Anterior cingulate cortex (tissue), 58 donors: ENCODE results near the gene RTRAF.

Experiments
- DNase-seq, 58 donors: peaks; one replicate each; lab custom pipeline; 2025; lab: John Stamatoyannopoulos, UW

The RTRAF gene

DNA sequence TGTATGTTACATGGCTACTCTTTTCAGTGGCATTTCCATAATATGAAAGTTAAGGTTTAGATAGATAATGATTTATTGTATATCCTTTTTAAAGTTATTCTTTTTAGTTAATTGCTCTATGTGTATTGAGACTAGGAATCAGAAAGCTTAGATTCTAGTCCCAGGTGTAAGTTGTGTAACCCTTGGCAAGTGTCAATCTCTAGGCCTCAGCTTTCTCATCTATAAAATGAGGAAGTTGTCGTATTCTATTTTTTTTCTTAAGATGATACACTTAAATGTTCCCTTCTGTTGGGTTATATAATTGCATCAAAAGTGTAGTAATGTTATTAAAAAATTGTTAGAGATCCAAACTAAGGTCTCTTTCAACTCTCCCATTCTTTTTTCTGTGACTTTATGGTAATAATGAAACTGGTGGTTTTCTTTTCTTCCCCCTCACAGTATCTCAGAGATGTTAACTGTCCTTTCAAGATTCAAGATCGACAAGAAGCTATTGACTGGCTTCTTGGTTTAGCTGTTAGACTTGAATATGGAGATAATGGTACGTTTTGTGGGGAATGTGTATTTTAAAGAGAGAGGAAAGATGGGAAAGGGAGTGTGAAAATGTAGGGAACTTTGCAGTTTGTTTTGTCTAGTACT is 4.1 kb downstream of the RTRAF start:
- DNase-seq: no peak

DNA sequence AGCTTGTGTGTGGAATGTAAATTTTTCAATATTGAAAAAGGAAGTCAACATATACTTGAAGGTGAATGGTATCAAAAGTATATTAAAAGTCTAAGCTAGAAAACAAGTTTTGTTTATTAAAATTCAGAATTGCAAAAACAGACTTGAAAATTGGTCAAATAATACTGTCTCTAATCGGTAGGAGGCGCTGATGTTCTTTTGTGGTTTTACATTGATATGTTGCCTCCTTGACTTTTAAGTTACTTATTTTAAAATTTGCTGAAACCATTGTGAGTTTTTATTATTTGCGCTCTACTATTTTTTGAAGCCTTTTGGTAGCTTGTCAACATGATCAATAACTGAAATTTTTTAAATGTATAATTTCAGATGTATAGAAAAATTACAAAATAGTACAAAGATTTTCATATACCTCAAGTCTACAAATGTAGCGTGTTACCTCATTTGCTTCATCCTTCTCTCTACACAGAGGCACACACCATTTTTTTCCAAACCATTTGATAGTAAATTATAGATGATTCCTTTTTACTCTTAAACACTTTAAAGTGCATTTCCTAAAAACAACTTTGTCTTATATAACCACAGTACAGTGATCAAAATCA is 6.9 kb downstream of the RTRAF start:
- DNase-seq: no peak

DNA sequence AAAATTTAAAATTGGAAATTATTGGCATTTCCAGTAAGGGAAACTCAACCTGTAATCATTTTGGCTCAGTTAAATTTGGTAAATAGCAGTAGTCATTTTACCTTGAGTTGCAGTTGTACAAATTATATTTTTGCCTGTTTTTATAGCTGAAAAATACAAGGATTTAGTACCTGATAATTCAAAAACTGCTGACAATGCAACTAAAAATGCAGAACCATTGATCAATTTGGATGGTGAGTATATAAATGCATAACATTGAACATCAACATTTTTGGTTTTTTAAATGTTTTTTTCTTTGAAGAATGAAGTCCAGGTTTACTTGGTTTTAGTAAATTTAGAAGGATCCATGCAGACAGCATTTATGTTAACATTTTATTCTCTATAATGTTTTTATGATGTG is 9.0 kb downstream of the RTRAF start:
- no peak for DNase-seq

DNA sequence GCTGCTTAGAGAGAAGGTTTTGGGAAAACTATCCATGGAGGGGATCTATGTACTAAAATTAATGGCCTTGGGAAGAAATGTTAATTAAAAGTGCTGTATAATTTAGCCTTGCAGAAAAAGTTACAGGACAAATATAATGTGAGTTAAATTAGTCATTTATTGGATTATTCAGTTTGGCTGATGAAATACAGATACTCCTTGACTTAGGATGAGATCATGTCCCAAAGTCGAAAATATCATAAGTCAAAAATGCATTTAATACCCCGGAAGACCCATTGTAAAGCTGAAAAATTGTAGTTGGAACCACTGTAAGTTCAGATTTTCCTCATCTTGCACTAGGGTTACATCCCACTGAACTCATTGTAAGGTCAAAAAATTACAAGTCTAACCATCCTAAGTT is 9.7 kb downstream of the RTRAF start:
- no peak for DNase-seq

DNA sequence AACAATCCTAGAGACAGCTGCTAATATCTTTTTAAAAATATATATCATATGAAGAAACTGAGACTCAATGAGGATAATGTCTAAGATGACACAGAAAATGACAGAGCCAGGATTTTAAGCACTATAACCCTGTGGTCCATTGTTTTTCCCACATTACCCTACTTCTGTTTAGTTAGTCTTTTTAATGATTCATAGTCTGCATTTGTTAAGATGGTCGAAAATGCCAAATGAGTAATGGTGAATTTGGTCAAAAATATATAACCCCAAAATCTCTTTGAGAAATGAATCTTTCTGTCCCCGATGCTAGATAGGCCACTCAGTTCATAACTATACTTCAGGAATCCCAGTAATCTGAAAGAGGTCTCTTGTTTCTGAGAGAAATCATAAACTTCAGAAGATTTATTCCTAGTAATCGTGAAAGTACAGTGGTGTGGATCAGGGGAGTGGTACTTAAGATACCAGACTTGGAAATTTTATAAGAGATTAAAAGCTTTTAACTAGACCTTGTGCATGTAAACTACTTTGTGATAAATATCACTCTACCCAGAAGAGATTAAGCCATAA is 10.8 kb downstream of the RTRAF start:
- DNase-seq: no peak

DNA sequence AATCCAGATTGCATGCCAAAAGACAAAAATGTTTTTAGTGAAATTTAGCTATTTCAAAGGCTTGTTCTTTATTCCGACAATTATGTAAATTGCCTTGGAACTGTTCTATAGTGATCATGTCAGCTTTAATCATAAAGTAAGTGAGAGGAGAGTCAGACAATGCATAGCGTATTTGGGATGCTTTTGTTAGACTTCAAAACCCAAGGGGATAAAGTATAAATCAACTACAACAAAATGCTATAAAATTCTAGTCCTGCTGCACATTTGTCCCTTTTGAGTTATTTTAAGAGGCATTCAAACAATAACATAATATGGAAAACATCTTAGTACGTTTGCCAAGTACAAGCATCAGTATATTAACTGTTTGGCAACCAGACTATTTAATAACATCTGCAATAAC is 11.3 kb downstream of the RTRAF start:
- no peak for DNase-seq

DNA sequence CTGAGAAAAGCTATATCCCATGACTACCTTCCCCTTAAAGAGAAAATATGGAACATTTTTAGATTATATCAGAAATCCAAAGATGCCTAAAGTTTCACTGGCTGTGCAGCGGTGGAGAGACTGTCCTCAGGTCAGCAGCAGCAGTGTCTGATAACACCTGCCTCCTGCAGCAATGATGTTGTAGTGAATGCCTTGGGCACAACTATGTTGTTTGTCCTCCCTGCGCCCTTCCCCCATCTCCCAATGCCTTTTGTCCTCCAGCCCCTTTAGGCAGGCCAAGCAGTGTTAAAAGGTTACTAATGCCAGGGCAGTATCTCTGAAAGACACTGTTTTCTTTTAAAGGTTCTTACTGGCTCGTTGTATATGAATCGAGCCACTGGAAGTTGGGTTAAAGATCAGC is 13.2 kb downstream of the RTRAF start:
- DNase-seq: no peak

DNA sequence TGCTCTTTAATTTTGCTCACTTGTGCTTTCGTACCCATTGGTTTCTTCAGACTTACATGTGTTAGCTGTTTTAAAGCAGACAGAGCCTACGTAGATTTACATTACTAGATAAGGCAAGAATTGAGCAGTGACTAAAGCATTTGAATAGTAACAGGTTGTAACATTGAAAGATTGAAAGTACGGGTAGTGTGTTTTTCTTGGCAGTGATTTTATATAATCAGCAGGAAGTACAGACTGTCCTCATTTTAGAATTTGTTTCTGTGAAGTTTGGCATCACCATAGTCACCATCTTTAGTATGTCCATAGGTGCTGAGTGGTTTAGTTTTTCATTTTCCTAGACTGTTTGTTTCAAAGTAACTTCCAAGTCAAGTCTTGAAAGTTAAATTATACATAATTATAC is 14.0 kb downstream of the RTRAF start:
- no peak for DNase-seq

DNA sequence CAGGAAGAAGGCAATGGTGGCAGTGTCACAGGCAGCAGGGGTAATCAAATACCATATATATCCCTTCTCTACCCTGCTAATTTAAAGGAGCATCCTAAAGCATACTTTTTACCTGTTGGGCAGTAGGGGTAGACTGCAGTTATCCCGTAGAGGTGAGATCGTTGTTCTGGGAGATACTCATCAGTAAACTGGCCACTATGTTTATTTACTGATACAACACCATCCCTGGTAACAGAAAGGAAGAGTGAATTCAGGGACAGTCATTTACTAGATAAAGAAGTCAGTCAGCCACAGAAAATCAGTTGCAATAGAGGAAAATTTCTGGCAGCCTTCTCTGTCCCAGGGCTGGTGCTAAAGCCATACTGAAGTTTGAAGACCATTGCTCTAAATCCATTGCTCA is 16.3 kb downstream of the RTRAF start:
- no peak for DNase-seq

DNA sequence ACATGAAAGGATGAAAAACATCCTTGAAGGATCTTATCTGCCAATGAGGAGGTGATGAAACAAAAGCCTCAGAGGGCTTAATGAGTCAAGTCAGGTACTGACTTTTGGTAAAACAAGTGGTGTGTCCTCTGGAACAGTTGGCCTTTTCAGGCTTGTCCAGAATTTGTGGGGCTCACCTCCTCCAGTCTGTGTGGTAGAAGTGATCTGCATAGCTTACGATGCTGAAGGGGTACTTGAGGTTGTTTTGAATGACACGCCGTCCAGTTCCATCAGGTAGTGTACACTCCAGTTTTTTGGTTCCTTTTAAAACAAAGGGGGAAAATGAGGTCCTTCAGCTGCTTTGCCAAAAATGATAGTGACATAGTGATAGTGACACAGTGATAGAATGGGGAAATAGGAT is 17.0 kb downstream of the RTRAF start:
- no peak for DNase-seq

DNA sequence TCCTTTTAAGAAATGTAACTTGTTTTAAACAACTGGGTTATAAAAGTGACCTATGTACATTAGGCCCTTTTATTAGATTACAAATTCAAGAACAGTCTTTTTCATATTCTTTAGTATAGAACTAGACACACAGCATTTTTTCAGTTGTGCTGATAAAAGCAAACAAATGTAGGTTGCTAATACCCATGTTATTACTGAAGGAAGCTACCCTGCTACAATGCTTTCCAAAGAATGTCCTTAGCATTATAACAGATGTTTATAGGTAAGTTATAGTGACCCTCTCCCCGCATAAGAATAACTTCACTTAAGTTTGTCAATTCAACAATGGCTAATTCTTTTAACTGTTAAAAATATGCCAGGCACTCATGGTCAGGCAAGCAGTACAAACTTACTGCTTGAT is 17.9 kb downstream of the RTRAF start:
- no peak for DNase-seq

DNA sequence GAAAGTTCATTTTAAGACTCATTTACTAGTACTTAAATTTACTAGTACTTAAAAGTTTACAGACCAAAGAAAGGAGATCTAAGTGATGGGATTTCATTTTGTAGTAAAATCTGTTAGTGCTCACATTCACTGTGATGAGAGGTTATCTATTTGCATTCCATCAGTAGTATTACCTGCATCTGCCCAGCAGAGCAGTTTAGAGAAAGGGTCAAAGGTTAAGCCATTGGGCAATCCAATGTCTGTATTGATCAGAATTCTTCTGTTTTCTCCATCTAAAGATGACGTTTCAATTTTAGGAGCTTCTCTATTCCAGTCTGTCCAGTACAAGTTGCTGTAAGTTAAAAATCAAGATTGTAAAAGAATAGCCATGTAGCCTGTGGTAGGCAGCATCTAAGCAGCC is 18.3 kb downstream of the RTRAF start:
- DNase-seq: no peak

DNA sequence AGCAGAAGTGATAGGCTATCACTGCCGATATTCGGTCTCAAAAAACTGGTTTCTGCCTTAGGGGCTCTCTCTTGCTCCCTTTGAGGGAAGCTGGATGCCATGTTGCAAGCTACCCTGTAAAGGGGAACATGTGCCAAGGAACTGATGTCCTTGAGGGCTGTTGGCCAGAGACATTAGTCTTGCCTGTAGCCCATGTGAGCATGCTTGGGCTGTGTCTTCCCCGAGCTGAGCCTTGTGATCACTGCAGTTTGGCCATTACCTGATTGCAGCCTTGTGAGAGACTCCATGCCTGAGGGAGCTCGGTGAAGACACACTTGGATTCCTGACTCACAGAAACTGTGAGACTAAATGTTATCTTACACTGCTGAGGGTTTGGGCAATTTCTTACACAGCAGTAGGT is 18.8 kb downstream of the RTRAF start:
- DNase-seq: no peak

DNA sequence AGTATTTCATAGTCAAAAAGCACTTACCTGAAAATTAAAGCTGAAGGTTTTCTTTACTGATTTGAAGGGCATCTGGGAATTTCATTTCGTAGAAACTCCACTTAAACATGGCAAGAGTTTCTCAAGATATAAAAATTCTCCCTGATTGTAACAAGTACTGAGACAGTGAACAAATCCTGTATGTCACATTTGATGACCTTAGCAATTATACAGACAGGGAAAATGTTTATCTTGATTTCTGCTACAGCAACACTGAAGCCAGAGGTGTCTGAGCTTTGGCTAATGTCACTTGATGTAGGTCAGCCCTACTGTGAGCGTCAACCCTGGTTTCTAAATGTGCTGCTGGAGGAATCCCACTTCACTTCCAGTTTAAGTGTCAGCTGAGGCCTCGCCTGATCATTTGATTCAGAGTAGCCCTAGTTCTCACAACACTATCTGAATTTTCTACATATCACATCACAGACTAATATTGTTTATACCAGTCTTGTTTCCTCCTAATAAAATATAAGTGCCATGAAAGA is 20.9 kb downstream of the RTRAF start:
- DNase-seq: no peak

DNA sequence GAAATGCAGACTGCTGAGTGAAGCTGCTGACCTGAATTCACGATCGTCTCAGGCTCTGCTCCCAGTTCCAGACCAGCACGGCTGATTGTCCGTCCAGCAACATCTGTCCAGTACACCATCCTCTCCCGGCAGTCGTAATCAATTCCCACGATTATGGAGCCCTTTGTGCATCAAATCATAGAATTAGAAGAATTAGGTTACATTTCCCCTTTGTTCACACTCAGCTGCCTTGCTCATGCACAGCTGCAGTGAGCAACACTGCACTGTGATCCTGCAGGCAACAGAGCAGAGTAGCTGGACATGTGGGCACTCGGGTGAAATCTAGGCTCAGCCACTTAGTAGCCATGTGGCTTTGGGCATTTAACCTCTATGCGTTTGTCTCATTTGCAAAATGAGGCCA is 22.2 kb downstream of the RTRAF start:
- DNase-seq: peak in 17 of 58 donors; percentile 11 to 50 (median 23)

DNA sequence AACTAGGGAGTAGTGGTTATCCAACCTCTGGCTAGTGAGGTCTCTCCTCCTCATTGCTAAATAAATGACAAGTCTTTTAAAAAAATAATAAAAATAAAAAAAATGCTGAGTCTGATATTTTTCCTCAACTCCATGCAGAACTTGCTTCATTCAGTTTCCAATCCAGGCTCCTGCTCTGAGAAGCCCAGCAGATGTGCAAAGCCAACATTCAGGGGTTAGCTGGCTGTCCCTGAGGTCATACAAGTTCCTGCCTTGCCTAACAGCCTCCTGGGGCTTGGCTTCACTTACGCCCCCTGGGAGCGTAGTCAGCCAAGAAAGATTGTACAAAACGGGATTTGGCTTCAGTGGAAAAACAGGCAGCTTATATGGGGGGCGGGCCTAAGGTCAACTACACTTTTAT is 23.3 kb downstream of the RTRAF start:
- no peak for DNase-seq

DNA sequence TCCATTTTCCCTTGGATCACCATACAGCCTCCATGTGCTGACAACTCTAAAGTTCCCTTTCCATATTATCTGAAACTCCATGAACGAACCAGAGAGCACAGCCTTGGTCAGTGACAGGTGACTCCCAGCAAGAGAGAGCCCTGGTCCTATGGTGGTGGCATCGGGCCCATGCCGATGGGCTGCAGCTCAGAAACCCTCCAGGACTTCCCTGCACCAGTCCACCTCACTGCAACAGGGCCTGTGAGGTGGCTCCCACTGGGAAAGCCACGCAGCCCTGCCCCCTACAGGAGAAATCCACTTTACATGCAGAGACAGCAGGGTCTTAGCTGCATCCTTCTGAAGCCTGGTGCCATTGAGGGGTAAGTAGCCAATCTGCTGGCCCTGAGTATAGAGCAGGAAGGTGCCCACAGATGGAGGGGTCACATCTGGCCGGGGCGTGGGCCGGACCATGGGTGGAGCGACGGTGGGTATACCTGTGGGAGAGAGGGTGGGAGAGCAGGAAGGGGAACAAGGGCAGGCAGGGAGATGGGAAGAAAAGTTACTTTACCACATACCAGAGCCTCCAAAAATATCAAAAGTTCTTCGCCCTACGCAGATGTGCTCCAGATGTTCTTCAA is 24.7 kb downstream of the RTRAF start:
- DNase-seq: peak in 3 of 58 donors; percentile 13 to 28 (median 22)

DNA sequence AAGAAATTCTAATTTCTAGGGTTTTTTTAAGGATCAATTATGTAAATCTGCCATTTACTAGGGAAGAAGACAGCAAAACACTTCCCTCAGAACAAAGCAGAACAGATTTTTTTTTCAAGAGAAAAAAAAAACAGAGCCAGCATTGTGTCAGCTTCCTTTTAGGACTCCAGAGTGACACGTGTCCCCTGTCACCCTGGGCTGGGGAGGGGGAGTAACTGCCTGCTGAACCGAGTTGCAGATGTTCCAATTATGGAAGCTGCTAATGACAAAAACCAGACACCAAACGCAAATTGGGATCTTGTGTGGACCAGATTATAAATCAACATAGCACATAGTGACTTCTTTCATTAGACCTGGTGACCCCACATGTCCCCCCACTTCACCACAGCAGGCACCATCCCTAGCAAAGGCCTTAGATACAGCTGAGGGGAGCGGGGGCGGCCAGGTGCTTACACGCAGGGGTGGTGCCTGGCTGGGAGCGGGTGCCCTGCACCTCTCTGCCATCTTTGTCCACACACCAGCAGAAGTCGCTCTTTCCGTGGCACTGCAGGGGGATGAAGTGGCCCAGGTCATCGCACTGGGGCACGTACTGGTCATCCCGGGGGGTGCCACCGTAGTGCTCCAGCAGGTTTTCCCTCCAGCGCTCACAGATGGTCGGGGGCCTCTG is 25.4 kb downstream of the RTRAF start:
- peak in 32 of 58 donors; percentile 14 to 75 (median 43) for DNase-seq

DNA sequence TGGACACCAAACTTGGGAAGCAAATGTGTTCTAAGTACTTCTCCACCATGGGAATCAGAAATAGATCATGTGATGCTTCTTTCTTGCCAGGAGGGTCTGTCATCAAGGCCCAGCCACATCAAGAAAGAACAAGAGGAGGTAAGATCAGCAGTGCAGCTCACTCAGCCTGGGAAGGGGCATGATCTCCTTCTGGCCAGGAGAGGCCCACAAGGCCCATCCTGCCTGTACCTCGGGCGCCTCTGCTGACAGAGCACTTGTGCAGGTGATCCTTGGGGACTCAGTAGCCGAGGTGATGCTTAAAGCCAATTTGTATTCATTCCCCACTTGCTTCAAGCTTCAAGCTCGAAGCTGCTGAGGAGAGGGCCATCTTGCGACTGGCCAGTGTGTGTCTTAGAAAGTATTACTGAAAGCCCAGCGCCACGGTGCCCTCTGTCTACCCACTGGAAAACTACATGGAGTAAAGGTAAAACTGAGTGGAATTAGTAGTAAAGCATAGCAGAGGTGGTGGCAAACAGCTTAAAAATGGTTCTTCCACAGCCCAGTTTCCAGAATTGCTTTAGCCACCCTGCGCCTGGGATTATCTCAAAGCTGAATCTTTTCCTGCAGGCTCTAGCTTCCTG is 26.2 kb downstream of the RTRAF start:
- DNase-seq: peak in 37 of 58 donors; percentile 7 to 72 (median 46)

DNA sequence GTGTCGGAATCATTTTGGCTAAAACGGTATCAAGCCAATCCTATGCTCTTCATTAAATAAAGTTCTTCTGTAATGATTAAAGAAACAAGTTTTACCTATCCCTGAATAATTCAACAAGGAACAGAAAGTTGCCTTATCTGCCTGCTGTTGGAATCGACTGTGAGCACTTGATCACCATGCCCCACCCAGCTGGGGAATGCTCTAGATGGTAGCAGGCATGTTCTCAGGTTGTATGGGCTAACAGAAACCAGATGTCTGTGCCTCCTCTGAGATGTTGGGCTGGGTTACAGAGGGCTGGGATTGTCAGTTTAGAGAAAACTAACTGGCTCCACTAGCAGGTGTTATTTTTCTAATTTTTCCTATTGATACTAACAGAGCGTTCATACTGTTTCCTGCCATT is 28.9 kb downstream of the RTRAF start:
- DNase-seq: no peak

DNA sequence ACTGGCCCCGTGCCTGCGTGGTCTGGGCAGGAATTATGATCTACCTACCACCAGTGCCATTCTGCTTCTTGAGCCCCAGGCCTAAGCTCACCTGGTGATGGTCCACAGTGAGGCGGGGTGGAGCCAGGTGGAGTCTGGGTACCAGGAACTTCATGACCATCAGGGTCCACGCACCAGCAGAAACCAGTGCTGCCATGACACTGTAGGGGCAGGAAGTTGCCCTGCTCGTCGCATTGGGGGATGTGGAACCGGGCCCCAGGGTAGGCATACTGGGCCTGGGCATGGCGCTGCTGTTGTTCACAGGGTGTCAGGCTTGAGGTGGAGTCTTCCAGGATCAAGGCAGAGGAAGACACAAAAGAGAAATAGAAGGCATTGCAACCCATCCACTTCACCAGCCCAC is 29.6 kb downstream of the RTRAF start:
- no peak for DNase-seq
